OCI-LY1 (cell line): ENCODE measurements around the gene ATP6V0B.

Experiments used
- H2AFZ ChIP-seq: fragments of 200-600 bp; sonication (generic), shearing (Covaris generic); 2 replicates; pipeline ENCODE4 v1.6.0; 2014; ENCODE audit warnings: antibody characterized with exemption, mild to moderate bottlenecking, low read length
- H3F3A ChIP-seq: fragments of 200-600 bp; sonication (generic), shearing (Covaris generic); 2 replicates; pipeline ENCODE4 v1.6.0; 2014; ENCODE audit warnings: mild to moderate bottlenecking, antibody characterized with exemption, low read length, moderate library complexity; ENCODE audit not compliant: insufficient read depth
- H3K27ac ChIP-seq: fragments of 200-600 bp; sonication (generic); 2 replicates; pipeline ENCODE4 v1.5.1; 2014; ENCODE audit warnings: low read length, mixed run types, mild to moderate bottlenecking, low read depth; ENCODE audit not compliant: poor library complexity, severe bottlenecking
- H3K27me3 ChIP-seq: fragments of 200-600 bp; sonication (generic); 2 replicates; pipeline ENCODE4 v1.6.0; 2014; ENCODE audit warnings: antibody characterized with exemption, mild to moderate bottlenecking, low read length, moderate library complexity; ENCODE audit not compliant: insufficient read depth
- H3K36me3 ChIP-seq: fragments of 200-600 bp; sonication (generic); 2 replicates; pipeline ENCODE4 v1.6.1; 2014; ENCODE audit warnings: mild to moderate bottlenecking, antibody characterized with exemption, low read length, moderate library complexity, mixed read lengths; ENCODE audit not compliant: insufficient read depth
- H3K4me1 ChIP-seq: fragments of 200-600 bp; sonication (generic); 2 replicates; pipeline ENCODE4 v1.5.1; 2014; ENCODE audit warnings: mild to moderate bottlenecking, low read length, moderate library complexity; ENCODE audit not compliant: insufficient read depth, severe bottlenecking
- H3K4me2 ChIP-seq: fragments of 200-600 bp; sonication (generic), shearing (Covaris generic); 2 replicates; pipeline ENCODE4 v1.6.1; 2014; ENCODE audit warnings: low read length
- H3K4me3 ChIP-seq: fragments of 200-600 bp; sonication (generic); 2 replicates; pipeline ENCODE4 v1.5.1; 2014; ENCODE audit warnings: low read length, low read depth, mild to moderate bottlenecking, mixed read lengths; ENCODE audit not compliant: poor library complexity, severe bottlenecking
- H3K79me2 ChIP-seq: fragments of 200-600 bp; shearing (Covaris generic); 2 replicates; pipeline ENCODE4 v1.6.1; 2016; ENCODE audit warnings: mixed run types, low read length, mixed read lengths; ENCODE audit not compliant: insufficient read depth
- H3K9ac ChIP-seq: fragments of 200-600 bp; sonication (generic), shearing (Covaris generic); 2 replicates; pipeline ENCODE4 v1.6.1; 2014; ENCODE audit warnings: mild to moderate bottlenecking, low read length, mixed read lengths
- H3K9me2 ChIP-seq: fragments of 200-600 bp; sonication (generic), shearing (Covaris generic); 2 replicates; pipeline ENCODE4 v1.6.1; 2014; ENCODE audit warnings: low read depth, mild to moderate bottlenecking, low read length, mixed read lengths
- H3K9me3 ChIP-seq: fragments of 200-600 bp; shearing (Covaris generic); 2 replicates; pipeline ENCODE4 v1.6.1; 2014; ENCODE audit warnings: low read length, mixed read lengths
- H4K20me1 ChIP-seq: fragments of 200-600 bp; sonication (generic), shearing (Covaris generic); 2 replicates; pipeline ENCODE4 v1.6.0; 2016; ENCODE audit warnings: mild to moderate bottlenecking, low read length; ENCODE audit not compliant: insufficient read depth
- CTCF ChIP-seq: fragments of 200-600 bp; sonication (generic), shearing (Covaris generic); IDR thresholded peaks from 2 replicates; pipeline ENCODE4 v1.5.1; 2017; ENCODE audit warnings: mild to moderate bottlenecking, antibody characterized with exemption, low read length, moderate library complexity, mixed read lengths
- EZH2 ChIP-seq: fragments of 200-600 bp; sonication (generic), shearing (Covaris generic); IDR thresholded peaks from 2 replicates; pipeline ENCODE4 v1.8.0; 2017; ENCODE audit warnings: borderline replicate concordance, mixed run types, mild to moderate bottlenecking, antibody characterized with exemption, low read length, moderate library complexity, mixed read lengths

ATP6V0B gene

GRCh38 chr1:43933386-43934100 lies 41.2 kb upstream of the ATP6V0B start, which contains the start of gene ARTN:
Gene ARTN (plus strand): TSS chr1:43933801. CDS start chr1:43935657, 1,856 bp downstream.
- no peaks in the 10 kb centered on the region for H3K9me3 ChIP-seq
- H3K36me3 ChIP-seq = peaks cover 3% of the 10 kb centered on the region; the same call in 1 of the 2 replicates
- H4K20me1 ChIP-seq = no peaks in the 10 kb centered on the region
- no peak for TF ChIP-seq CTCF
- no peak for TF ChIP-seq EZH2
- H2AFZ ChIP-seq = no peak within 1 kb of the TSS
- H3K9me2 ChIP-seq = no peaks in the 10 kb centered on the region
- H3F3A ChIP-seq = no peaks in the 10 kb centered on the region
- peak within 1 kb of the TSS; percentile 48 for H3K4me3 ChIP-seq
- no peaks in the 10 kb centered on the region for H3K79me2 ChIP-seq
- H3K4me1 ChIP-seq = peaks cover 35% of the 10 kb centered on the region
- H3K27me3 ChIP-seq = no peaks in the 10 kb centered on the region
- peak within 1 kb of the TSS; percentile 67 for H3K4me2 ChIP-seq
- H3K9ac ChIP-seq = peak within 1 kb of the TSS; percentile 54
- H3K27ac ChIP-seq = peak within 1 kb of the TSS; percentile 53

DNA sequence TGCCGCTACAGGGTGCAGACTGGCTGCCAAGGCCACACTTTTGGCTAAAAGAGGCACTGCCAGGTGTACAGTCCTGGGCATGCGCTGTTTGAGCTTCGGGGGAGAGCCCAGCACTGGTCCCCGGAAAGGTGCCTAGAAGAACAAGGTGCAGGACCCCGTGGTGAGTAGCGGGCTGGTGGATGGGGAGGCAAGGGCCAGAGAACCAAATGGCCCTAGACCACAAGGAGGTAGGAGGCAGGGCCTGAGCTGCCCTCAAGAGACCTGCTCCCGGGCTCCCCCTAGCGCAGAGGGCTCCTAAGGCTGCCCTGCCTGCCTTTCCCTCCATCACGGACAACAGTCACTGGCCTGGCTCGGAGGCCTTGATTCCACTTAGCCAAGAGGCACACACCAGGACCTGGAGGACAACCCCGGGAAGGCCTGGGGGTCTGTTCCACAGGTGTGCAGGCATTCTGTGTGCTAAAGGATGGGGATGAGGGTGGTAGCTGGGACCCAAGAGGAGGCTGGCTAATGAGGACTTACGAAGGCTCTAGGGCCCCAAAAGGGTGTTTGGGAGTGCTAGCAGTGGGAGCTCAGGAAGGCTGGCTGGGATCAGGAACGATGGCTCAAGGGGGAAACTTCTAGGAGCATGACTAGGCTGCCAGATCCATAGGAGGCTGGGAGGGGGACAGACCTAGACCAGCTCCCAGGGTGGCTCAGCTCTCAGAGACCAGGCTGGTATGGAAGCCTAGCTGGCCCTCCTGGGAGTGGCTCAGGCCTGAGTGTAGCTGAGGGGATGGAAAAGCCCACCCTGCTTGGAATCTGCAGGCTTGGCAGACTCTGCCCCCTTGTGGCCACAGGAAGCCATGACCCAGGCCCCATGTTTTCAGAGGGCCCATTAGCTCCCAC lies 40.4 kb upstream of the ATP6V0B start:
- no peaks in the 10 kb centered on the region for H3K79me2 ChIP-seq
- H3K27ac ChIP-seq = peak overlapping the region; percentile 44
- H3K36me3 ChIP-seq = peaks cover 3% of the 10 kb centered on the region; the same call in 1 of the 2 replicates
- no peaks in the 10 kb centered on the region for H4K20me1 ChIP-seq
- H3K9me3 ChIP-seq = no peaks in the 10 kb centered on the region
- H3K4me2 ChIP-seq = peak overlapping the region; percentile 67
- TF ChIP-seq CTCF (peak; percentile 73), EZH2 (no peak)
- no peak overlapping the region for H2AFZ ChIP-seq
- H3K9me2 ChIP-seq = no peaks in the 10 kb centered on the region
- peak overlapping the region; percentile 54 for H3K9ac ChIP-seq
- H3F3A ChIP-seq = no peaks in the 10 kb centered on the region
- H3K27me3 ChIP-seq = no peaks in the 10 kb centered on the region
- peak overlapping the region; percentile 48 for H3K4me3 ChIP-seq
- H3K4me1 ChIP-seq = peaks cover 35% of the 10 kb centered on the region

DNA sequence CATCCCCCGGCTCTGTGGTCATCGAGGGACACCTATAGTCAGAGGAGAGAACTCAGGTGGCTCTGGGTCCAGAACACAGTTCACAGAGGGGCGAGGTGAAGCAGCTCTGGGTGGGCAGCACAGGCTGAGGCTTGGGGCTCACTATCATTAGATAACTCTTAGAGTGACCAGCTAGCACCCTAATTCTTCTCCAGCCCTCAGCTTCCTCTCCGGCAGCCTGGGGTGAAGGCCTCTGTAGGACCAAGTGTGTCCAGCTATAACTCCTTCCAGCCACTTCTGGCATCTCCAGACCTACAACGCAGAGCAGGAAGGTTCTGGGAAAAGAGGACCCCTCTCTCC lies 39.8 kb upstream of the ATP6V0B start:
- H3K27me3 ChIP-seq = no peaks in the 10 kb centered on the region
- no peaks in the 10 kb centered on the region for H4K20me1 ChIP-seq
- H3K79me2 ChIP-seq = no peaks in the 10 kb centered on the region
- TF ChIP-seq EZH2 (no peak), CTCF (no peak)
- H3K27ac ChIP-seq = no peak overlapping the region
- no peak overlapping the region for H2AFZ ChIP-seq
- H3K9me2 ChIP-seq = no peaks in the 10 kb centered on the region
- no peak overlapping the region; the same call in 1 of the 2 replicates for H3K4me2 ChIP-seq
- H3K36me3 ChIP-seq = peaks cover 3% of the 10 kb centered on the region; the same call in 1 of the 2 replicates
- no peak overlapping the region for H3K4me3 ChIP-seq
- H3F3A ChIP-seq = no peaks in the 10 kb centered on the region
- H3K9me3 ChIP-seq = no peaks in the 10 kb centered on the region
- H3K4me1 ChIP-seq = peaks cover 35% of the 10 kb centered on the region
- H3K9ac ChIP-seq = no peak overlapping the region
